WTC11 (cell line): ENCODE results near the gene APOBEC2. TPM values are rescaled to one million over a fixed set of nuclear protein-coding genes. Genes with fewer than 3 reads are reported as not detected.

ENCODE experiments used
- ATAC-seq: fragments of 200-7000 bp; cut with Tn5 transposase; 2 replicates; pipeline ENCODE4 v1.10.0; 2021; ENCODE audit warnings: mild to moderate bottlenecking, moderate library complexity
- CTCF ChIA-PET: fragments of 300-600 bp; sonication (Branson Sonifier 250); formaldehyde crosslinking; loops from one replicate; lab custom pipeline; 2021; ENCODE audit warnings: antibody characterized with exemption; lab: Charles Lee
- POLR2A ChIA-PET: fragments of 350-600 bp; sonication (Branson Sonifier 250); formaldehyde crosslinking; loops from one replicate; lab custom pipeline; 2021; ENCODE audit warnings: antibody characterized with exemption; lab: Charles Lee
- DNase-seq: peaks from one replicate; pipeline ENCODE4 v3.0.0; 2021; ENCODE audit warnings: low spot score
- H3K27ac Mint-ChIP-seq: 2 replicates; pipeline ENCODE4 v1.8.0; 2021; ENCODE audit warnings: mixed read lengths
- H3K27me3 Mint-ChIP-seq: 2 replicates; pipeline ENCODE4 v1.8.0; 2021; ENCODE audit warnings: low read depth, mild to moderate bottlenecking, moderate library complexity, mixed read lengths
- H3K36me3 Mint-ChIP-seq: 2 replicates; pipeline ENCODE4 v1.8.0; 2021; ENCODE audit warnings: mixed read lengths
- H3K4me1 Mint-ChIP-seq: 2 replicates; pipeline ENCODE4 v1.8.0; 2022; ENCODE audit warnings: mixed read lengths
- H3K4me3 Mint-ChIP-seq: 2 replicates; pipeline ENCODE4 v1.8.0; 2021; ENCODE audit warnings: mild to moderate bottlenecking, moderate library complexity, mixed read lengths
- H3K9me3 Mint-ChIP-seq: 2 replicates; pipeline ENCODE4 v1.8.0; 2021; ENCODE audit warnings: mixed read lengths
- ARID4B ChIP-seq: sonication (generic); formaldehyde crosslinking; IDR thresholded peaks from 2 replicates; pipeline ENCODE4 v1.8.0; 2023; ENCODE audit warnings: missing genetic modification reagents, mild to moderate bottlenecking, borderline replicate concordance
- CTCF ChIP-seq: fragments of 200-600 bp; IDR thresholded peaks from 2 replicates; pipeline ENCODE4 v1.8.0; 2022; ENCODE audit warnings: antibody characterized with exemption
- ETV6 ChIP-seq: sonication (generic); formaldehyde crosslinking; IDR thresholded peaks from 2 replicates; pipeline ENCODE4 v1.8.1; 2022; ENCODE audit warnings: mild to moderate bottlenecking, missing genetic modification reagents
- FOXK1 ChIP-seq: sonication (generic); formaldehyde crosslinking; IDR thresholded peaks from 2 replicates; pipeline ENCODE4 v1.8.0; 2022; ENCODE audit warnings: mild to moderate bottlenecking, moderate library complexity, missing genetic modification reagents
- NR1H2 ChIP-seq: sonication (generic); formaldehyde crosslinking; IDR thresholded peaks from 2 replicates; pipeline ENCODE4 v1.9.0; 2021; ENCODE audit warnings: mild to moderate bottlenecking, moderate library complexity, missing genetic modification reagents
- ZNF416 ChIP-seq: fragments of 250-450 bp; sonication (Bioruptor Pico); IDR thresholded peaks from 2 replicates; pipeline ENCODE4 v1.9.0; 2021; ENCODE audit warnings: mild to moderate bottlenecking, inconsistent platforms
- total RNA-seq: library from RNA; stranded (reverse); gene quantifications from 3 replicates; pipeline ENCODE4 v1.2.3, GENCODE V29; 2021
- TF ChIP-seq, protein P1 (sequence below): fragments of 250-450 bp; sonication (Bioruptor Pico); conservative IDR thresholded peaks from 2 replicates; pipeline ENCODE4 v1.9.0; 2021; ENCODE audit warnings: mild to moderate bottlenecking
- TF ChIP-seq, protein P2 (sequence below): fragments of 250-450 bp; sonication (Bioruptor Pico); IDR thresholded peaks from 2 replicates; pipeline ENCODE4 v1.9.0; 2021; ENCODE audit warnings: mild to moderate bottlenecking, borderline replicate concordance
- TF ChIP-seq, protein P3 (sequence below): sonication (generic); formaldehyde crosslinking; IDR thresholded peaks from 2 replicates; pipeline ENCODE4 v1.8.0; 2023; ENCODE audit warnings: mild to moderate bottlenecking, missing genetic modification reagents

APOBEC2 gene
- total RNA-seq, 1 experiment from 2014 or later, result not detected

GRCh38 chr6:41078101-41078500, 25.1 kb downstream of the APOBEC2 start (continued):
- TF ChIP-seq, protein P1, sequence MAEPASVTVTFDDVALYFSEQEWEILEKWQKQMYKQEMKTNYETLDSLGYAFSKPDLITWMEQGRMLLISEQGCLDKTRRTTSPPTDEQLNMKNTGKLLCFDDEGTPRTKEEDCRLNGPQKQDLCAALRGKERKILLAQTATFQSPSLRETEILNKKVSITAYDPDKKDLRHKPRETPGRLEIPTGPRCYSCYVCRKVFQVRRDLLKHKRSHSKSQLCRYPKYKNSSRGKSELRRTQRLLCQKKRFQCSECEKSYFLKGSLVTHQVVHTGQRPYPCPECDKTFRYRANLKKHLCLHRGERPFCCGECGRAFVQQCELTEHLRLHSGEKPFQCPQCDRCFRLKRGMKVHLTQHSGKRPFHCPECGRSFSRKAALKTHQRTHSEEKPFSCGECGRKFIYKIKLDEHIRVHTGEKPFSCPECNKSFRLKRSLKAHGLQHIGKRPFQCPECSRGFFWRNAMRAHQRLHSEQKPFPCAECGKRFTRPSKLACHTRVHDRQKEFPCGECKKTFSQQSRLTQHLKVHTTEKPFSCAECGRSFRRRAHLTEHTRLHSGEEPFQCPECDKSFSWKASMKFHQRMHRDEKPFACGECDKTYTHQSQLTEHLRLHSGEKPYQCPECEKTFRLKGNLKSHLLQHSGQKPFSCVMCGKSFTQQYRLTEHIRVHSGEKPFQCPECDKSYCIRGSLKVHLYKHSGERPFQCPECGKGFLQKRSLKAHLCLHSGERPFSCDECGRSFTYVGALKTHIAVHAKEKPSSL (CRISPR knock-in tag), result no peak
- no peak for TF ChIP-seq ETV6 (CRISPR knock-in tag)

- no peak for TF ChIP-seq NR1H2 (CRISPR knock-in tag)
- Mint-ChIP-seq H3K9me3 (no peaks in the 10 kb centered on the region), H3K27ac (peak overlapping the region; percentile 9), H3K4me1 (peaks cover 26% of the 10 kb centered on the region), H3K4me3 (no peak overlapping the region), H3K36me3 (peaks cover 51% of the 10 kb centered on the region), H3K27me3 (no peaks in the 10 kb centered on the region)
- DNase-seq, result no peak
- ChIA-PET POLR2A (no interaction called here), CTCF (no interaction called here)
- ATAC-seq, result no peak
Measured at GRCh38 chr6:41079080-41079479, 26.1 kb downstream of the APOBEC2 start.

GRCh38 chr6:41080621-41081020, 27.6 kb downstream of the APOBEC2 start:
- ATAC-seq, result no peak
- Mint-ChIP-seq H3K36me3 (peaks cover 57% of the 10 kb centered on the region), H3K9me3 (no peaks in the 10 kb centered on the region), H3K27ac (no peak overlapping the region), H3K27me3 (no peaks in the 10 kb centered on the region), H3K4me3 (no peak overlapping the region), H3K4me1 (peaks cover 11% of the 10 kb centered on the region)
- no peak for DNase-seq
- CTCF ChIA-PET, result no interaction called here
- POLR2A ChIA-PET, result no interaction called here
- TF ChIP-seq, protein P2, sequence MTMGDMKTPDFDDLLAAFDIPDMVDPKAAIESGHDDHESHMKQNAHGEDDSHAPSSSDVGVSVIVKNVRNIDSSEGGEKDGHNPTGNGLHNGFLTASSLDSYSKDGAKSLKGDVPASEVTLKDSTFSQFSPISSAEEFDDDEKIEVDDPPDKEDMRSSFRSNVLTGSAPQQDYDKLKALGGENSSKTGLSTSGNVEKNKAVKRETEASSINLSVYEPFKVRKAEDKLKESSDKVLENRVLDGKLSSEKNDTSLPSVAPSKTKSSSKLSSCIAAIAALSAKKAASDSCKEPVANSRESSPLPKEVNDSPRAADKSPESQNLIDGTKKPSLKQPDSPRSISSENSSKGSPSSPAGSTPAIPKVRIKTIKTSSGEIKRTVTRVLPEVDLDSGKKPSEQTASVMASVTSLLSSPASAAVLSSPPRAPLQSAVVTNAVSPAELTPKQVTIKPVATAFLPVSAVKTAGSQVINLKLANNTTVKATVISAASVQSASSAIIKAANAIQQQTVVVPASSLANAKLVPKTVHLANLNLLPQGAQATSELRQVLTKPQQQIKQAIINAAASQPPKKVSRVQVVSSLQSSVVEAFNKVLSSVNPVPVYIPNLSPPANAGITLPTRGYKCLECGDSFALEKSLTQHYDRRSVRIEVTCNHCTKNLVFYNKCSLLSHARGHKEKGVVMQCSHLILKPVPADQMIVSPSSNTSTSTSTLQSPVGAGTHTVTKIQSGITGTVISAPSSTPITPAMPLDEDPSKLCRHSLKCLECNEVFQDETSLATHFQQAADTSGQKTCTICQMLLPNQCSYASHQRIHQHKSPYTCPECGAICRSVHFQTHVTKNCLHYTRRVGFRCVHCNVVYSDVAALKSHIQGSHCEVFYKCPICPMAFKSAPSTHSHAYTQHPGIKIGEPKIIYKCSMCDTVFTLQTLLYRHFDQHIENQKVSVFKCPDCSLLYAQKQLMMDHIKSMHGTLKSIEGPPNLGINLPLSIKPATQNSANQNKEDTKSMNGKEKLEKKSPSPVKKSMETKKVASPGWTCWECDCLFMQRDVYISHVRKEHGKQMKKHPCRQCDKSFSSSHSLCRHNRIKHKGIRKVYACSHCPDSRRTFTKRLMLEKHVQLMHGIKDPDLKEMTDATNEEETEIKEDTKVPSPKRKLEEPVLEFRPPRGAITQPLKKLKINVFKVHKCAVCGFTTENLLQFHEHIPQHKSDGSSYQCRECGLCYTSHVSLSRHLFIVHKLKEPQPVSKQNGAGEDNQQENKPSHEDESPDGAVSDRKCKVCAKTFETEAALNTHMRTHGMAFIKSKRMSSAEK (CRISPR knock-in tag), result no peak
- TF ChIP-seq CTCF (no peak), ARID4B (CRISPR knock-in tag) (no peak), FOXK1 (CRISPR knock-in tag) (no peak), ZNF416 (CRISPR knock-in tag) (no peak)
- TF ChIP-seq, protein P3, sequence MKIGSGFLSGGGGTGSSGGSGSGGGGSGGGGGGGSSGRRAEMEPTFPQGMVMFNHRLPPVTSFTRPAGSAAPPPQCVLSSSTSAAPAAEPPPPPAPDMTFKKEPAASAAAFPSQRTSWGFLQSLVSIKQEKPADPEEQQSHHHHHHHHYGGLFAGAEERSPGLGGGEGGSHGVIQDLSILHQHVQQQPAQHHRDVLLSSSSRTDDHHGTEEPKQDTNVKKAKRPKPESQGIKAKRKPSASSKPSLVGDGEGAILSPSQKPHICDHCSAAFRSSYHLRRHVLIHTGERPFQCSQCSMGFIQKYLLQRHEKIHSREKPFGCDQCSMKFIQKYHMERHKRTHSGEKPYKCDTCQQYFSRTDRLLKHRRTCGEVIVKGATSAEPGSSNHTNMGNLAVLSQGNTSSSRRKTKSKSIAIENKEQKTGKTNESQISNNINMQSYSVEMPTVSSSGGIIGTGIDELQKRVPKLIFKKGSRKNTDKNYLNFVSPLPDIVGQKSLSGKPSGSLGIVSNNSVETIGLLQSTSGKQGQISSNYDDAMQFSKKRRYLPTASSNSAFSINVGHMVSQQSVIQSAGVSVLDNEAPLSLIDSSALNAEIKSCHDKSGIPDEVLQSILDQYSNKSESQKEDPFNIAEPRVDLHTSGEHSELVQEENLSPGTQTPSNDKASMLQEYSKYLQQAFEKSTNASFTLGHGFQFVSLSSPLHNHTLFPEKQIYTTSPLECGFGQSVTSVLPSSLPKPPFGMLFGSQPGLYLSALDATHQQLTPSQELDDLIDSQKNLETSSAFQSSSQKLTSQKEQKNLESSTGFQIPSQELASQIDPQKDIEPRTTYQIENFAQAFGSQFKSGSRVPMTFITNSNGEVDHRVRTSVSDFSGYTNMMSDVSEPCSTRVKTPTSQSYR (CRISPR knock-in tag), result no peak
